Panc1 (cell line): Measurements from ENCODE around the gene ZP2. TPM values are rescaled to one million over a fixed set of nuclear protein-coding genes. Genes with fewer than 3 reads are reported as not detected.

ENCODE experiments used
- ATAC-seq: fragments of 200-7000 bp; cut with Tn5 transposase; 2 replicates; pipeline ENCODE4 v1.9.1; 2020; ENCODE audit warnings: mild to moderate bottlenecking, moderate library complexity
- BruUV-seq: library from RNA; stranded (reverse); fragments of 400-500 nt; replicated peaks from 2 replicates; lab custom pipeline; 2021; lab: Mats Ljungman, UMichigan
- CTCF ChIA-PET: fragments of 300-600 bp; sonication (Branson Sonifier 250); formaldehyde crosslinking; loops from one replicate; lab custom pipeline; 2022; ENCODE audit warnings: antibody characterized with exemption; lab: Charles Lee
- POLR2A ChIA-PET: fragments of 300-600 bp; sonication (Branson Sonifier 250); formaldehyde crosslinking; loops from one replicate; lab custom pipeline; 2022; ENCODE audit warnings: antibody characterized with exemption; lab: Charles Lee
- DNase-seq: peaks from one replicate; pipeline ENCODE4 v3.0.0-alpha.2; 2010; ENCODE audit warnings: low read depth, low spot score
- H3K27ac ChIP-seq: 2 replicates; pipeline ENCODE4 v1.5.1; 2011; ENCODE audit warnings: mild to moderate bottlenecking, low read length, inconsistent platforms
- H3K27me3 ChIP-seq: fragments of 200-500 bp; sonication (Bioruptor generic); 2 replicates; pipeline ENCODE4 v1.6.0; 2014; ENCODE audit warnings: low read length, inconsistent platforms; ENCODE audit not compliant: control insufficient read depth, insufficient read depth
- H3K36me3 ChIP-seq: fragments of 200-500 bp; sonication (Bioruptor generic); 2 replicates; pipeline ENCODE4 v1.5.1; 2014; ENCODE audit warnings: inconsistent platforms, mild to moderate bottlenecking, low read length, moderate library complexity; ENCODE audit not compliant: control insufficient read depth, insufficient read depth
- H3K4me1 ChIP-seq: 2 replicates; pipeline ENCODE4 v1.5.1; 2011; ENCODE audit warnings: inconsistent platforms, mild to moderate bottlenecking, low read length, moderate library complexity; ENCODE audit not compliant: control insufficient read depth, insufficient read depth
- H3K4me3 ChIP-seq, 2 experiments: 2 replicates each; pipeline ENCODE4 v1.5.1; 2011 to 2012; ENCODE audit warnings: low read depth in 2 of 2, low read length in 2 of 2, mild to moderate bottlenecking in 2 of 2, inconsistent platforms in 1 of 2, moderate library complexity in 1 of 2
- H3K9me3 ChIP-seq: fragments of 200-500 bp; sonication (Bioruptor generic); 2 replicates; pipeline ENCODE4 v1.5.1; 2014; ENCODE audit warnings: low read depth, mild to moderate bottlenecking, inconsistent platforms, low read length, moderate library complexity; ENCODE audit not compliant: control insufficient read depth, insufficient read depth
- CTCF ChIP-seq: fragments of 450-650 bp; IDR thresholded peaks from 2 replicates; pipeline ENCODE4 v1.5.1; 2017; ENCODE audit warnings: mild to moderate bottlenecking
- POLR2AphosphoS5 ChIP-seq: IDR thresholded peaks from 2 replicates; pipeline ENCODE4 v1.6.1; 2012; ENCODE audit warnings: mild to moderate bottlenecking, low read depth, low read length, moderate library complexity
- REST ChIP-seq, 2 experiments: IDR thresholded peaks; 2 replicates each; pipeline ENCODE4 v1.6.1; 2011 to 2012; ENCODE audit warnings: low read depth in 2 of 2, control low read depth in 1 of 2, low read length in 1 of 2, mild to moderate bottlenecking in 1 of 2, moderate library complexity in 1 of 2; ENCODE audit not compliant: insufficient read depth in 1 of 2
- SIN3A ChIP-seq: IDR thresholded peaks from 2 replicates; pipeline ENCODE4 v1.6.1; 2012; ENCODE audit warnings: low read depth, mild to moderate bottlenecking, low read length, moderate library complexity, borderline replicate concordance; ENCODE audit not compliant: insufficient read depth
- TCF7L2 ChIP-seq: IDR thresholded peaks from 2 replicates; pipeline ENCODE4 v1.6.1; 2011; ENCODE audit warnings: mild to moderate bottlenecking, low read depth, low read length, inconsistent platforms
- in situ Hi-C: cut with HindIII; loops from 2 replicates; pipeline ENCODE4 v1.10.0; 2016; ENCODE audit warnings: low sequenced_read_pairs, low pct_unique_long_range_greater_than_20kb
- intact Hi-C: fragments of 100-400 bp; cut with micrococcal nuclease; formaldehyde crosslinking; loops from one replicate; pipeline ENCODE4 v1.10.0; 2022; ENCODE audit not compliant: unreplicated experiment
- total RNA-seq: library from RNA; stranded (reverse); gene quantifications from one replicate; pipeline ENCODE4 v1.2.1, GENCODE V29; 2021; ENCODE audit not compliant: unreplicated experiment

ZP2 gene
- total RNA-seq, 1 experiment from 2014 or later = not detected

- TF ChIP-seq REST (IDR thresholded peaks at IDR 0.05; ENCODE audit: insufficient read depth in 1 of 2, low read depth in 2 of 2, low read length in 1 of 2) (no peak), TCF7L2 (no peak), CTCF (no peak), SIN3A (no peak), POLR2AphosphoS5 (no peak)
- intact Hi-C loops = no loop called here
- Histone ChIP-seq H3K27ac (no peak overlapping the region), H3K4me1 (no peaks in the 10 kb centered on the region), H3K36me3 (no peaks in the 10 kb centered on the region), H3K4me3 (no peak overlapping the region), H3K9me3 (no peaks in the 10 kb centered on the region), H3K27me3 (peaks cover 18% of the 10 kb centered on the region)
- in situ Hi-C loops = no loop called here
- no TSS peak for BruUV-seq
- no peak for DNase-seq
- no peak for ATAC-seq
- ChIA-PET POLR2A (interaction anchor here (0.5 kb wide), 1 partner anchor 368 kb away, joined by 3 read pairs; no protein-coding TSS in a partner anchor), CTCF (no interaction called here)
These were observed 4.8 kb downstream of the ZP2 start for GRCh38 chr16:21206550-21206949.

GRCh38 chr16:21205303-21205702 lies 6.1 kb downstream of the ZP2 start:
- no peaks in the 10 kb centered on the region for H3K36me3 ChIP-seq
- TF ChIP-seq REST (IDR thresholded peaks at IDR 0.05; ENCODE audit: insufficient read depth in 1 of 2, low read depth in 2 of 2, low read length in 1 of 2) (no peak), CTCF (no peak)
- ATAC-seq (no peak), DNase-seq (no peak)
- no peaks in the 10 kb centered on the region for H3K4me1 ChIP-seq
- H3K9me3 ChIP-seq = no peaks in the 10 kb centered on the region
- intact Hi-C loops (no loop called here), in situ Hi-C loops (no loop called here)
- CTCF ChIA-PET = no interaction called here
- POLR2A ChIA-PET = interaction anchor here (0.5 kb wide), 1 partner anchor 53 kb away, joined by 6 read pairs; no protein-coding TSS in a partner anchor
- H3K4me3 ChIP-seq = no peak overlapping the region
- no TSS peak for BruUV-seq
- H3K27me3 ChIP-seq = peaks cover 19% of the 10 kb centered on the region
- no peak overlapping the region for H3K27ac ChIP-seq
